ENCODE results near the gene NINL.

DNA sequence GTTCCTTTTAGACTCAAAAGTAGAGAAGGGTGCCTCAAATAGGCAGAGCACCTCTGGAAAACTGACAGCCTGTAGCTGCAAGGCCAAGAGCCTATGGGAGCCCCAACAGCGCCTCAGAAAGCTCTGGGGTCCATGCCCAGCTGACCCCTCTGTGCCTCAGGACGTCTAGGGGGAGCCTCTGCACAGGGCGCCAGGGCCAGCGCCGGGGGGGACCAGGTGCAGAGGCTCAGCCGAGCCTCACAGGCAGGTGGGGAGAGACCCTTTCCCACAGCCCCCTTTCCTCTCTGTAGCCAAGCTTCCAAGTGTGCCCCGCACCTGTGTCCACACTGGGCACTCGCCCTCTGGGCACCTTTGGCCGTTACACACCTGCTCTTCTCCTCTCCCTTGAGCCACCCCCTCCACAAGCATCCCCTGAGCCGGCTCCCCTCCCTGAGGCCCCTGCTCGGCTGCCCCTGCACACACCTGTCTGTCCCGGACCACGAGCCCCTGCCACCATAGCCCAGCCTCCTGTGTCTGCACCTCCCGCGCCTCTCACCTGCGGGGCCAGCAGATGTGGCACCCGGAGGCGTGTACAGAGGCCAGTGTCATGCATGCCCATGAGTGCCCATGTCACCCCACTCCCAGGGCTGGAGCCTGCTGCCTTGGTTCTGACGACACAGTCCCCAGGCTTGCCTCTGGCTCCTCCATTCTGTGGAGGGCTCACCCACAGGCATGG is 124.6 kb downstream of the NINL start:
- TF ChIP-seq CTCF (IDR thresholded peaks at IDR 0.05), result no peak
- TF ChIP-seq POLR2A (IDR thresholded peaks at IDR 0.05), result no peak

Data from Peyer's patch (tissue), 4 donors.